Endothelial cell (in vitro differentiated cells): ENCODE results near the gene ARHGAP6. TPM values are rescaled to one million over a fixed set of nuclear protein-coding genes. Genes with fewer than 3 reads are reported as not detected.
"Not testable (repeated sequence)": the region's sequence is repeated elsewhere in the genome, so short reads cannot be mapped to it uniquely, and the experiment has no call there.

Source experiments
- DNase-seq: peaks from one replicate; pipeline ENCODE4 v3.0.0; 2021; ENCODE audit warnings: low spot score
- H3K27ac Mint-ChIP-seq: one replicate; pipeline ENCODE4 v1.8.0; 2021; ENCODE audit warnings: mixed read lengths, inconsistent platforms; ENCODE audit not compliant: unreplicated experiment
- H3K27me3 Mint-ChIP-seq: one replicate; pipeline ENCODE4 v1.8.0; 2021; ENCODE audit warnings: mild to moderate bottlenecking, moderate library complexity, mixed read lengths, inconsistent platforms; ENCODE audit not compliant: unreplicated experiment
- H3K36me3 Mint-ChIP-seq: one replicate; pipeline ENCODE4 v1.8.0; 2021; ENCODE audit warnings: mild to moderate bottlenecking, low read depth, mixed read lengths, inconsistent platforms; ENCODE audit not compliant: unreplicated experiment
- H3K4me1 Mint-ChIP-seq: one replicate; pipeline ENCODE4 v1.8.0; 2021; ENCODE audit warnings: mild to moderate bottlenecking, mixed read lengths, inconsistent platforms; ENCODE audit not compliant: unreplicated experiment
- H3K4me3 Mint-ChIP-seq: one replicate; pipeline ENCODE4 v1.8.0; 2021; ENCODE audit warnings: mild to moderate bottlenecking, mixed read lengths, inconsistent platforms; ENCODE audit not compliant: unreplicated experiment
- H3K9me3 Mint-ChIP-seq: one replicate; pipeline ENCODE4 v1.8.0; 2021; ENCODE audit warnings: mixed read lengths, inconsistent platforms; ENCODE audit not compliant: unreplicated experiment
- total RNA-seq: library from RNA; stranded (reverse); fragmentation: NEBNext Ultra II Directional; extraction: Animal tissue kit (Norgen Biotek cat#: 25700); gene quantifications from one replicate; pipeline ENCODE4 v1.2.1, GENCODE V29; 2021; ENCODE audit not compliant: unreplicated experiment
- TF ChIP-seq, protein P1 (sequence below): fragments of 200-600 bp; sonication (generic); IDR thresholded peaks from one replicate; pipeline ENCODE4 v1.5.0; 2021; ENCODE audit warnings: antibody characterized with exemption; ENCODE audit not compliant: unreplicated experiment

Gene ARHGAP6
- total RNA-seq, 1 donor from 2014 or later = 4.1 TPM

- Mint-ChIP-seq H3K9me3 (no peaks in the 10 kb centered on the region), H3K27me3 (no peaks in the 10 kb centered on the region), H3K4me3 (no peak overlapping the region), H3K4me1 (no peaks in the 10 kb centered on the region), H3K27ac (no peak overlapping the region), H3K36me3 (no peaks in the 10 kb centered on the region)
- DNase-seq = no peak
- TF ChIP-seq, protein P1, sequence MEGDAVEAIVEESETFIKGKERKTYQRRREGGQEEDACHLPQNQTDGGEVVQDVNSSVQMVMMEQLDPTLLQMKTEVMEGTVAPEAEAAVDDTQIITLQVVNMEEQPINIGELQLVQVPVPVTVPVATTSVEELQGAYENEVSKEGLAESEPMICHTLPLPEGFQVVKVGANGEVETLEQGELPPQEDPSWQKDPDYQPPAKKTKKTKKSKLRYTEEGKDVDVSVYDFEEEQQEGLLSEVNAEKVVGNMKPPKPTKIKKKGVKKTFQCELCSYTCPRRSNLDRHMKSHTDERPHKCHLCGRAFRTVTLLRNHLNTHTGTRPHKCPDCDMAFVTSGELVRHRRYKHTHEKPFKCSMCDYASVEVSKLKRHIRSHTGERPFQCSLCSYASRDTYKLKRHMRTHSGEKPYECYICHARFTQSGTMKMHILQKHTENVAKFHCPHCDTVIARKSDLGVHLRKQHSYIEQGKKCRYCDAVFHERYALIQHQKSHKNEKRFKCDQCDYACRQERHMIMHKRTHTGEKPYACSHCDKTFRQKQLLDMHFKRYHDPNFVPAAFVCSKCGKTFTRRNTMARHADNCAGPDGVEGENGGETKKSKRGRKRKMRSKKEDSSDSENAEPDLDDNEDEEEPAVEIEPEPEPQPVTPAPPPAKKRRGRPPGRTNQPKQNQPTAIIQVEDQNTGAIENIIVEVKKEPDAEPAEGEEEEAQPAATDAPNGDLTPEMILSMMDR = no peak
Observed at GRCh38 chrX:11589641-11590040, 76.1 kb downstream of the ARHGAP6 start.

DNA sequence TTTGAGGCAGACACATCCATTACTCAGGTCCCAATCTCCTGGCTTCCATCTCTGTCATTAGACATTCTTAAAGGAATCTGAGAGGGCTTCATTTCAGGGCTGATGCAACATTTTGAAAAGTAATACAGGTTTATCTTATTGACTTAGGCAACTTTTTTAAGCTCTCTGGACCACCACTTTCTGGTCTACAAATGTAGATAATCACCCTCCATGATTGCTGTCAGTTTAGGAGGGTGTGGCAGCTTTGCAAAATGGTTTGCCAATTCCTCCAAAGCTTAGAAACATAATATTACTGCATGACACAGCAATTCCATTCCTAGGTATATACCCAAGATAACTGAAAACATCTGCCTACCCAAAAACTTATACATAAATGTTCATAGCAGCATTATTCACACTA is 77.6 kb downstream of the ARHGAP6 start:
- no peak overlapping the region for H3K4me3 Mint-ChIP-seq

DNA sequence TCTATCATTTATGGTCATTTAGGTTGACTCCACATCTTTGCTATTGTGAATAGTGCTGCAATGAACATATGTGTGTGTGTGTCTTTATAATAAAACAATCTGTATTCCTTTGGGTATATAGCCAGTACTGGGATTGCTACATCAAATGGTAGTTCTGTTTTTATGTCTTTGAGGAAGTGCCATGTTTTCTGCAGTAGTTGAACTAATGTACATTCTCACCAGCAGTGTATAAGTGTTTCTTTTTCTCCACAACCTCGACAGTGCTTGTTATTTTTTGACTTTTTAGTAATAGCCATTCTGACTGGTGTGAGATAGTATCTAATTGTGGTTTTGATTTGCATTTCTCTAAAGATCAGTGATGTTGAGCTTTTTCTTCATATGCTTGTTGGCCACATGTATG is 80.5 kb downstream of the ARHGAP6 start:
- TF ChIP-seq, protein P1 = no peak
- Mint-ChIP-seq H3K4me3 (no peak overlapping the region), H3K9me3 (no peaks in the 10 kb centered on the region), H3K27me3 (no peaks in the 10 kb centered on the region), H3K36me3 (no peaks in the 10 kb centered on the region), H3K27ac (no peak overlapping the region), H3K4me1 (no peaks in the 10 kb centered on the region)
- no peak for DNase-seq

More for the DNA sequence above, 77.6 kb downstream of the ARHGAP6 start:
- H3K27me3 Mint-ChIP-seq = no peaks in the 10 kb centered on the region
- no peaks in the 10 kb centered on the region for H3K4me1 Mint-ChIP-seq
- DNase-seq = no peak
- no peaks in the 10 kb centered on the region for H3K9me3 Mint-ChIP-seq
- no peaks in the 10 kb centered on the region for H3K36me3 Mint-ChIP-seq
- H3K27ac Mint-ChIP-seq = no peak overlapping the region
- TF ChIP-seq, protein P1 = no peak

DNA sequence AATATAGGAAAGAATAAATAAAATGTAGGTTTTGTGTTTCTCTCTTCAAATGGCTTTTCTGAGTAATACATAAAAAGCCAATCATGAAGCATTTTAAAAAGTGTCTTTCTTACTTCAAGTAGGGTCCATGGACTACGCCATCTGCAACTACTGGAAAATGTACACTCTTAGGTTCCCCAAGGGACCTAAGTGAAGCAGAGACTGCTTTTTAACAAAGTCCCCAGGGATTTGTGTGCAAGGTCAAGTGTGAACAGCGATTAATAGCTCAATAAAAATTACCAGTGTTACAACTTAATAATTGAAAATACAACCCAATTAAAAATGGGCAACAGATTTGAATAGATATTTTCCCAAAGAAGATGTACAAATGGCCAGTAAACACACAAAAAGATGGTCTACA is 84.9 kb downstream of the ARHGAP6 start:
- no peaks in the 10 kb centered on the region for H3K9me3 Mint-ChIP-seq
- H3K27ac Mint-ChIP-seq = no peak overlapping the region
- H3K27me3 Mint-ChIP-seq = peaks cover 2% of the 10 kb centered on the region
- no peaks in the 10 kb centered on the region for H3K4me1 Mint-ChIP-seq
- TF ChIP-seq, protein P1 = no peak
- DNase-seq = no peak
- no peaks in the 10 kb centered on the region for H3K36me3 Mint-ChIP-seq
- H3K4me3 Mint-ChIP-seq = no peak overlapping the region

DNA sequence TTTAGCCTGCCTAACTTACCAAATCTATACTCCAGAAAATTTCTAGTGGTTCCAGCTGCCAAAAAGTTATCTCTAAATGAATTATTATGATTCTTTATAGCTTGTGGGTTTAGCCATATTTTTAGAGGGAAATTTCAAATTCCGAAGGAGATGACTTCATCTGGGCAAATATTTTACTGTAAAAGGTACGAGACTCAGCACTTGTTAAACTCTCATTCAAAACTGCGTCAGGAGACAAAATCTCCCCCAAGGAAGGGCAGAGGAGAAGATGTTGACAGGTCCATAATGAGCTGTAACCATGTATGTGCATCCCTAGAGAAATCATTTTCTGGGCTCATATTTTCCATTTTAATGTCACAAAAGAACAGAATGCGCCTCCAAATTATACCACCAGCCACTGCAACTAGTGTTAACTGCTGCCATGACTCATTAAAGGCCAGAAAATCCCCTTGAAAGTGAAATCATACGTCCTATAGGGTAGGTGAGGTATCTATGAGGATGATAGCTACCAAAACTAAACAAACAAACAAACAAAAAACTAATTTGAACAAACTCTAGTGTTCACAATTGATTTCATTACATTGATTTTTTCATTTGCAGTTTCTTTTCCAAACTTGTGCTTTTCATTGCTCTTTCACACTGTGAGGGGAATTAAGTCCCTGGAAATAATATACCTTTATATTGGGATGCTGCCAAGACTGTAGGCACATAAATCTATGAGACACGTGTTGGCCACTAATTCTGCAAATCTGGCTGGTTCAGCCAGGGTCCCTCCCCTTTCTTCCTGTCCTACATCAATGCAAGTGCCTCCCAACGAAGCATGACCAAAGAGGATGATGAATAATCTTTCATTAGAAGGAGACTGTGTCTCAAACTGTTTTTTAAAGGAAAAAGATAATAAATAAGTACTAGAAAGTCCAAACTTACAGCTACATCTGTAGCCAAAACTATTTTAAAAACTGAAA is 85.8 kb downstream of the ARHGAP6 start:
- TF ChIP-seq, protein P1 = no peak
- peaks cover 2% of the 10 kb centered on the region for H3K27me3 Mint-ChIP-seq
- no peaks in the 10 kb centered on the region for H3K4me1 Mint-ChIP-seq
- H3K36me3 Mint-ChIP-seq = no peaks in the 10 kb centered on the region
- no peak overlapping the region for H3K27ac Mint-ChIP-seq
- no peaks in the 10 kb centered on the region for H3K9me3 Mint-ChIP-seq
- DNase-seq = no peak
- no peak overlapping the region for H3K4me3 Mint-ChIP-seq

DNA sequence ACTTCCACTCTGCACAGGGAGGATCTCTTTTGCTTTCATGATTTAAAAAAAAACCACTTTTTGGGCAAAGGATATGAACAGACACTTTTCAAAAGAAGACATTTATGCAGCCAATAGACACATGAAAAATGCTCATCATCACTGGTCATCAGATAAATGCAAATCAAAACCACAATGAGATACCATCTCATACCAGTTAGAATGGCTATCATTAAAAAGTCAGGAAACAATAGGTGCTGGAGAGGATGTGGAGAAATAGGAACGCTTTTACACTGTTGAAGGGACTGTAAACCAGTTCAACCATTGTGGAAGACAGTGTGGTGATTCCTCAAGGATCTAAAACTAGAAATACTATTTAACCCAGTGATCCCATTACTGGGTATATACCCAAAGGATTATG is 87.4 kb downstream of the ARHGAP6 start:
- not testable (repeated sequence) for H3K27me3 Mint-ChIP-seq, DNase-seq, H3K27ac Mint-ChIP-seq, H3K36me3 Mint-ChIP-seq, H3K4me3 Mint-ChIP-seq, H3K9me3 Mint-ChIP-seq, H3K4me1 Mint-ChIP-seq
